Ascending aorta (tissue), 2 donors: ENCODE data around the gene DVL1. TPM values are rescaled to one million over a fixed set of nuclear protein-coding genes. Genes with fewer than 3 reads are reported as not detected.

Experiments used
- DNase-seq, 2 donors: peaks; one replicate each; pipeline ENCODE4 v3.0.0-alpha.2; 2019; ENCODE audit warnings: low spot score in 2 of 2
- H3K27ac ChIP-seq, 2 donors: fragments of 200-600 bp; sonication (generic); one replicate each; pipeline ENCODE4 v1.5.1; 2016 to 2017; ENCODE audit warnings: mild to moderate bottlenecking in 1 of 2
- H3K27me3 ChIP-seq: fragments of 200-600 bp; sonication (generic); one replicate; pipeline ENCODE4 v1.5.1; 2017
- H3K36me3 ChIP-seq, 2 donors: fragments of 200-600 bp; sonication (generic); one replicate each; pipeline ENCODE4 v1.5.1; 2016
- H3K4me1 ChIP-seq, 2 donors: fragments of 200-600 bp; sonication (generic); one replicate each; pipeline ENCODE4 v1.5.1; 2016 to 2017; ENCODE audit warnings: mild to moderate bottlenecking in 1 of 2
- H3K4me3 ChIP-seq, 2 donors: fragments of 200-600 bp; sonication (generic); one replicate each; pipeline ENCODE4 v1.5.1; 2016 to 2017; ENCODE audit warnings: mild to moderate bottlenecking in 1 of 2
- H3K9me3 ChIP-seq, 2 donors: fragments of 200-600 bp; sonication (generic); one replicate each; pipeline ENCODE4 v1.5.1; 2016
- CTCF ChIP-seq, 3 experiments: fragments of 200-600 bp in 2 of 3; fragments of 450-650 bp in 1 of 3; sonication (generic) in 2 of 3; IDR thresholded peaks; one replicate each; pipeline ENCODE4 v1.5.1; 2016 to 2019; ENCODE audit warnings: antibody characterized with exemption in 3 of 3, mild to moderate bottlenecking in 1 of 3, moderate library complexity in 1 of 3
- intact Hi-C: fragments of 100-400 bp; cut with DNase I; formaldehyde crosslinking; loops from one replicate; pipeline ENCODE4 v1.15.1; 2023
- total RNA-seq: library from RNA; depleted of rRNA; stranded (reverse); fragments of >200 nt; gene quantifications from one replicate; pipeline ENCODE4 v1.1.0, GENCODE V29; 2016

DVL1 gene
- total RNA-seq, 1 donor from 2014 or later, result 66.7 TPM

- no peak for TF ChIP-seq CTCF (IDR thresholded peaks at IDR 0.05)
- DNase-seq, result no peak
- intact Hi-C loops, result no loop called here
- Histone ChIP-seq H3K27me3 (no peaks in the 10 kb centered on the region), H3K9me3 (no peaks in the 10 kb centered on the region), H3K4me3 (no peak overlapping the region), H3K36me3 (no peaks in the 10 kb centered on the region), H3K27ac (no peak overlapping the region), H3K4me1 (peaks cover 5 to 9% of the 10 kb centered on the region in 2 donors)
Observed at GRCh38 chr1:1367315-1367714, 18.1 kb upstream of the DVL1 start.

- Histone ChIP-seq H3K4me3 (no peak overlapping the region), H3K27ac (no peak overlapping the region), H3K4me1 (peaks cover 1 to 7% of the 10 kb centered on the region in 2 donors), H3K9me3 (no peaks in the 10 kb centered on the region), H3K36me3 (no peaks in the 10 kb centered on the region), H3K27me3 (no peaks in the 10 kb centered on the region)
- no peak for DNase-seq
- intact Hi-C loops, result no loop called here
- no peak for TF ChIP-seq CTCF (IDR thresholded peaks at IDR 0.05)
Observed at GRCh38 chr1:1366699-1367066, 17.5 kb upstream of the DVL1 start.

- Histone ChIP-seq H3K4me3 (no peak overlapping the region), H3K9me3 (no peaks in the 10 kb centered on the region), H3K27me3 (no peaks in the 10 kb centered on the region), H3K4me1 (peaks cover 2 to 11% of the 10 kb centered on the region in 2 donors), H3K36me3 (no peaks in the 10 kb centered on the region), H3K27ac (no peak overlapping the region)
- intact Hi-C loops, result no loop called here
- no peak for TF ChIP-seq CTCF (IDR thresholded peaks at IDR 0.05)
- DNase-seq, result no peak
Observed at GRCh38 chr1:1365875-1366698, 16.9 kb upstream of the DVL1 start.

GRCh38 chr1:1364266-1364665, 15.0 kb upstream of the DVL1 start:
- H3K9me3 ChIP-seq, result no peaks in the 10 kb centered on the region
- H3K27me3 ChIP-seq, result no peaks in the 10 kb centered on the region
- intact Hi-C loops, result no loop called here
- no peak overlapping the region for H3K4me3 ChIP-seq
- no peak for TF ChIP-seq CTCF (IDR thresholded peaks at IDR 0.05)
- H3K36me3 ChIP-seq, result no peaks in the 10 kb centered on the region
- H3K27ac ChIP-seq, result no peak overlapping the region
- peaks cover 15 to 28% of the 10 kb centered on the region in 2 donors for H3K4me1 ChIP-seq
- DNase-seq, result no peak

- Histone ChIP-seq H3K36me3 (no peaks in the 10 kb centered on the region), H3K27ac (peak overlapping the region; percentile 75 to 90), H3K27me3 (no peaks in the 10 kb centered on the region), H3K4me3 (no peak overlapping the region), H3K4me1 (peaks cover 19 to 38% of the 10 kb centered on the region in 2 donors), H3K9me3 (no peaks in the 10 kb centered on the region)
- intact Hi-C loops, result no loop called here
- no peak for DNase-seq
- no peak for TF ChIP-seq CTCF (IDR thresholded peaks at IDR 0.05)
Observed at GRCh38 chr1:1361982-1362423, 12.8 kb upstream of the DVL1 start.
